DOHH2 (cell line): ENCODE results near the gene BSPRY.

Experiments used
- H3F3A ChIP-seq: fragments of 200-600 bp; sonication (generic), shearing (Covaris generic); 2 replicates; pipeline ENCODE4 v1.6.0; 2016; ENCODE audit warnings: antibody characterized with exemption, mild to moderate bottlenecking; ENCODE audit not compliant: control insufficient read depth, insufficient read depth
- H3K27ac ChIP-seq: fragments of 200-600 bp; sonication (generic); 2 replicates; pipeline ENCODE4 v1.5.1; 2014; ENCODE audit warnings: low read depth, mild to moderate bottlenecking, low read length, moderate library complexity
- H3K27me3 ChIP-seq: fragments of 200-600 bp; sonication (generic); 2 replicates; pipeline ENCODE4 v1.6.1; 2014; ENCODE audit warnings: mild to moderate bottlenecking, low read length, mixed read lengths; ENCODE audit not compliant: control insufficient read depth
- H3K36me3 ChIP-seq: fragments of 200-600 bp; sonication (generic); 2 replicates; pipeline ENCODE4 v1.6.1; 2014; ENCODE audit warnings: mild to moderate bottlenecking, low read length, moderate library complexity, mixed read lengths; ENCODE audit not compliant: control insufficient read depth
- H3K4me1 ChIP-seq: fragments of 200-600 bp; sonication (generic); 2 replicates; pipeline ENCODE4 v1.6.1; 2014; ENCODE audit warnings: mild to moderate bottlenecking, low read length, mixed read lengths; ENCODE audit not compliant: control insufficient read depth
- H3K4me2 ChIP-seq: fragments of 200-600 bp; sonication (generic); 2 replicates; pipeline ENCODE4 v1.6.0; 2014; ENCODE audit warnings: mild to moderate bottlenecking, low read length, moderate library complexity
- H3K4me3 ChIP-seq: fragments of 200-600 bp; sonication (generic); 2 replicates; pipeline ENCODE4 v1.5.1; 2014; ENCODE audit warnings: mild to moderate bottlenecking, low read length, mixed read lengths
- H3K79me2 ChIP-seq: fragments of 200-600 bp; sonication (generic); 2 replicates; pipeline ENCODE4 v1.6.1; 2014; ENCODE audit warnings: mild to moderate bottlenecking, low read length, mixed read lengths; ENCODE audit not compliant: control insufficient read depth
- H3K9me2 ChIP-seq: fragments of 200-600 bp; sonication (generic); replicated peaks from 2 replicates; pipeline ENCODE4 v1.6.1; 2014; ENCODE audit warnings: mild to moderate bottlenecking, low read length, mixed read lengths; ENCODE audit not compliant: control insufficient read depth
- H3K9me3 ChIP-seq: fragments of 200-600 bp; sonication (generic); 2 replicates; pipeline ENCODE4 v1.6.1; 2014; ENCODE audit warnings: antibody characterized with exemption, low read length, mixed read lengths; ENCODE audit not compliant: control insufficient read depth, insufficient read depth
- H4K20me1 ChIP-seq: fragments of 200-600 bp; sonication (generic); 2 replicates; pipeline ENCODE4 v1.6.0; 2014; ENCODE audit warnings: low read depth, mild to moderate bottlenecking, antibody characterized with exemption, low read length, moderate library complexity; ENCODE audit not compliant: control insufficient read depth, insufficient read depth
- CTCF ChIP-seq: fragments of 200-600 bp; sonication (generic); IDR thresholded peaks from one replicate; pipeline ENCODE4 v1.5.1; 2014; ENCODE audit warnings: antibody characterized with exemption, mild to moderate bottlenecking, low read depth, low read length; ENCODE audit not compliant: poor library complexity, severe bottlenecking
- EZH2phosphoT487 ChIP-seq: fragments of 200-600 bp; sonication (generic); IDR thresholded peaks from 2 replicates; pipeline ENCODE4 v1.6.1; 2017; ENCODE audit warnings: borderline replicate concordance, mild to moderate bottlenecking, antibody characterized with exemption, low read length, moderate library complexity, mixed read lengths

Gene BSPRY

DNA sequence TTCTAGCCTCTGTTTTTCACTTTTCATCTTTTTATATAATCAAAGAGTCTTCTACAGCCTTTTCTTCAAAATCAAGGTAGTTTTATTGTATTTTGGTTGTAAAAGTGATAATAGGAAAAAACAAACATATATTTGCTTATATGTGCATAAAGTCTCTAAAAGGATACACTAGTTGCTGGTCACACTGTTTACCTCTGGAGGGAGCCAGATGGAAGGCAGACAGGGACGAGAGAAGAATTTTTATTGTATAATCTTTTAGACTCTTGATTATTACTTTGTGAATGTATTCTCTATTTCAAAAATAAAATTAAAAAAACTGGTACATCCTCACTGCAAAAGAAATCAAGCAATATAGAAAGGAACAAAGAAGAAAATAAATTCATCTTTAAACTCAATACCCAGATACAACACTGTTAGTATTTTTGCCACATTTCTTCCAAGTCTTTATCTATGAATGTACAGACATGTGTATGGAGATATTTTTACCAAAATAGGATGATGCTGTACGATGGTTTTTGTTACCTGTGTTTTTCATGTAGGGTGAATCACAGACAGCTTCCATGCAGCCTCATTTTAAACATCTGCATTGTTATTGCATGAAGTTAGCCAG, 40.0 kb upstream of the BSPRY start:
- TF ChIP-seq EZH2phosphoT487 (no peak), CTCF (peak; percentile 63)
- Histone ChIP-seq H4K20me1 (no peaks in the 10 kb centered on the region), H3K79me2 (no peaks in the 10 kb centered on the region), H3K9me3 (no peaks in the 10 kb centered on the region), H3F3A (no peaks in the 10 kb centered on the region), H3K36me3 (no peaks in the 10 kb centered on the region), H3K4me3 (no peak overlapping the region), H3K9me2 (no peaks in the 10 kb centered on the region), H3K27ac (no peak overlapping the region), H3K4me1 (no peaks in the 10 kb centered on the region), H3K4me2 (no peak overlapping the region), H3K27me3 (no peaks in the 10 kb centered on the region)

GRCh38 chr9:113310538-113310937, 38.8 kb upstream of the BSPRY start:
- Histone ChIP-seq H3K79me2 (no peaks in the 10 kb centered on the region), H3F3A (no peaks in the 10 kb centered on the region), H3K4me3 (no peak overlapping the region), H4K20me1 (no peaks in the 10 kb centered on the region), H3K9me2 (no peaks in the 10 kb centered on the region), H3K27ac (no peak overlapping the region), H3K9me3 (no peaks in the 10 kb centered on the region), H3K36me3 (no peaks in the 10 kb centered on the region), H3K4me2 (no peak overlapping the region), H3K4me1 (no peaks in the 10 kb centered on the region), H3K27me3 (peaks cover 3% of the 10 kb centered on the region; the same call in 1 of the 2 replicates)
- TF ChIP-seq CTCF (no peak), EZH2phosphoT487 (no peak)

DNA sequence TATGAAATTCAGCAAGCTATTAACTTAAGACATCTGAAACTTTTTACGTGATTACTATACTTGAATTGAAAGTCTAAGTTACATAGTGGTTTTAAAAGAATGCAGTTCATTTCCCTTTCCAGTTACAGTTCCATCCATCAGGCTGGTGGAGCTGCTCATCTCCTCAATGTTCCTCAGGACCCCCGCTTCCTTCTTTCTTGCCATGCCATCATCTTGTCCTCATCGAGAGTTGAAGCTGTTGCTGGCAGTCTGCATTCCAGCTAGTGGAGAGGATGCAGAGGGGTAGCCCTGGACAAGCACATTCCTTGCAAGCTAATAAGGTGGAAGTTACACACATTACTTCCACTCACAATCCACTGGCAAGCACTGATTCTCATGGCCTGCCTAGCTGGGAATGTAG, 37.4 kb upstream of the BSPRY start:
- no peaks in the 10 kb centered on the region for H3K9me3 ChIP-seq
- H3K4me3 ChIP-seq, result no peak overlapping the region
- no peak for TF ChIP-seq EZH2phosphoT487
- no peak for TF ChIP-seq CTCF
- H3K27ac ChIP-seq, result no peak overlapping the region
- no peak overlapping the region for H3K4me2 ChIP-seq
- no peaks in the 10 kb centered on the region for H3F3A ChIP-seq
- H3K4me1 ChIP-seq, result no peaks in the 10 kb centered on the region
- H3K79me2 ChIP-seq, result no peaks in the 10 kb centered on the region
- H3K36me3 ChIP-seq, result no peaks in the 10 kb centered on the region
- H3K27me3 ChIP-seq, result peaks cover 6% of the 10 kb centered on the region; the same call in 1 of the 2 replicates
- no peaks in the 10 kb centered on the region for H4K20me1 ChIP-seq
- H3K9me2 ChIP-seq, result no peaks in the 10 kb centered on the region
